PC-3 (cell line): ENCODE data around the gene DEFB128. TPM values are rescaled to one million over a fixed set of nuclear protein-coding genes. Genes with fewer than 3 reads are reported as not detected.

Source experiments
- ATAC-seq: fragments of 200-7000 bp; cut with Tn5 transposase; 2 replicates; pipeline ENCODE4 v1.9.1; 2020; ENCODE audit warnings: mild to moderate bottlenecking, moderate library complexity
- Bru-seq: library from RNA; stranded (reverse); fragments of 400-500 nt; gene quantifications from one replicate; lab custom pipeline; 2021; lab: Mats Ljungman, UMichigan
- BruChase-seq, 2 experiments: library from RNA; stranded (reverse); fragments of 400-500 nt; gene quantifications; one replicate each; lab custom pipeline; 2021; lab: Mats Ljungman, UMichigan
- BruUV-seq: library from RNA; stranded (reverse); fragments of 400-500 nt; replicated peaks from 2 replicates; lab custom pipeline; 2021; lab: Mats Ljungman, UMichigan
- CTCF ChIA-PET: fragments of 300-600 bp; sonication (Branson Sonifier 250); formaldehyde crosslinking; loops from one replicate; lab custom pipeline; 2022; ENCODE audit warnings: antibody characterized with exemption; lab: Charles Lee
- POLR2A ChIA-PET: fragments of 300-600 bp; sonication (Branson Sonifier 250); formaldehyde crosslinking; loops from one replicate; lab custom pipeline; 2022; ENCODE audit warnings: antibody characterized with exemption; ENCODE audit not compliant: unreplicated experiment; lab: Charles Lee
- DNase-seq: peaks from one replicate; pipeline ENCODE4 v3.0.0-alpha.2; 2015
- H2AFZ ChIP-seq: fragments of 300-600 bp; sonication (generic); 2 replicates; pipeline ENCODE4 v1.6.0; 2016; ENCODE audit warnings: antibody characterized with exemption, low read length
- H3F3A ChIP-seq: fragments of 300-600 bp; sonication (generic); one replicate; pipeline ENCODE4 v1.6.0; 2017; ENCODE audit warnings: antibody characterized with exemption, low read length, control low read depth, mild to moderate bottlenecking; ENCODE audit not compliant: unreplicated experiment
- H3K27ac ChIP-seq: fragments of 300-600 bp; sonication (generic); 2 replicates; pipeline ENCODE4 v1.5.1; 2016; ENCODE audit warnings: mild to moderate bottlenecking, low read length
- H3K27me3 ChIP-seq: fragments of 300-600 bp; sonication (generic); 2 replicates; pipeline ENCODE4 v1.6.1; 2016; ENCODE audit warnings: low read length, mixed read lengths
- H3K36me3 ChIP-seq: fragments of 300-600 bp; sonication (generic); 2 replicates; pipeline ENCODE4 v1.6.1; 2016; ENCODE audit warnings: low read depth, mixed run types, low read length, mixed read lengths
- H3K4me1 ChIP-seq: fragments of 300-600 bp; sonication (generic); 2 replicates; pipeline ENCODE4 v1.5.1; 2016; ENCODE audit warnings: low read length; ENCODE audit not compliant: insufficient read depth
- H3K4me2 ChIP-seq: fragments of 300-600 bp; sonication (generic); 2 replicates; pipeline ENCODE4 v1.6.0; 2016; ENCODE audit warnings: low read length
- H3K4me3 ChIP-seq: fragments of 300-600 bp; sonication (generic); 2 replicates; pipeline ENCODE4 v1.5.1; 2016; ENCODE audit warnings: mild to moderate bottlenecking, low read length, mixed read lengths
- H3K79me2 ChIP-seq: fragments of 300-600 bp; sonication (generic); 2 replicates; pipeline ENCODE4 v1.6.1; 2017; ENCODE audit warnings: low read length, mixed read lengths
- H3K9ac ChIP-seq: fragments of 300-600 bp; sonication (generic); 2 replicates; pipeline ENCODE4 v1.6.0; 2016; ENCODE audit warnings: mild to moderate bottlenecking, low read length
- H3K9me2 ChIP-seq: fragments of 300-600 bp; sonication (generic); replicated peaks from 2 replicates; pipeline ENCODE4 v1.6.1; 2016; ENCODE audit warnings: mixed run types, low read length, mixed read lengths
- H3K9me3 ChIP-seq: fragments of 300-600 bp; sonication (generic); 2 replicates; pipeline ENCODE4 v1.6.1; 2016; ENCODE audit warnings: low read length, mixed read lengths
- H4K20me1 ChIP-seq: fragments of 300-600 bp; sonication (generic); 2 replicates; pipeline ENCODE4 v1.6.1; 2016; ENCODE audit warnings: low read length, mixed read lengths
- EZH2 ChIP-seq: fragments of 300-600 bp; sonication (generic); IDR thresholded peaks from one replicate; pipeline ENCODE4 v1.6.1; 2017; ENCODE audit warnings: antibody characterized with exemption, mild to moderate bottlenecking, low read length; ENCODE audit not compliant: unreplicated experiment
- EZH2phosphoT487 ChIP-seq: fragments of 300-600 bp; sonication (generic); IDR thresholded peaks from 2 replicates; pipeline ENCODE4 v1.6.1; 2018; ENCODE audit warnings: mild to moderate bottlenecking, antibody characterized with exemption, low read length, borderline replicate concordance
- intact Hi-C: fragments of 100-400 bp; cut with micrococcal nuclease; formaldehyde crosslinking; loops from 2 replicates; pipeline ENCODE4 v1.9.0; 2023
- long read RNA-seq: library from polyadenylated mRNA; unstranded; transcript quantifications from one replicate; pipeline ENCODE4 v2.0.0, GENCODE V29; 2021; ENCODE audit not compliant: unreplicated experiment
- total RNA-seq: library from RNA; depleted of rRNA; stranded (reverse); fragments of >200 nt; gene quantifications from 2 replicates; pipeline ENCODE4 v1.2.3, GENCODE V29; 2014; rRNA removed
- TF ChIP-seq, protein P1 (sequence below): fragments of 300-600 bp; sonication (generic); conservative IDR thresholded peaks from 2 replicates; pipeline ENCODE4 v1.5.1; 2017; ENCODE audit warnings: antibody characterized with exemption, low read depth, mild to moderate bottlenecking, low read length

Gene DEFB128
- total RNA-seq, result not detected in 2 replicates
- not detected for Bru-seq, nascent RNA
- BruChase-seq, experiment 1, labeled RNA remaining after a 6-hour chase, result not detected
- not detected for BruChase-seq, experiment 2, labeled RNA remaining after a 2-hour chase
- long read RNA-seq, result 0 reads

DNA sequence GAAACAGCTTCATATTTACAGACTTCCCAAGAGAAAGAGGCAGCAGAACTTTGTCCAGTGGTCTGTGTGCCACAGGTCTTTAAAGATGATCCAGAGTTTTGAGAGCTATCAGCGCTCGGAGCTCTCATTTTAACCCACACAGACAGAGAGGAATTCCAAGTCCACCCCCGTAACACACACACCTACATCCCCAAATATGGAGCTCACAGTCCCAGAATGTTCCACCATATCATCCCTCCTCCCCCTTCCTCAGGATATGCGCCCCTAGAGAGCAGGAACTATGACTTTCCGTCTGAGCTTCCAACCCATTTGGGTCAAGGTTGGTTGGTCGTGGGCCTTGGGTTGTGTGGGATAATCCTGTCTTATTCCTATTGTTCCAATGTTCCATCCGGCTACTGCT lies at the start of gene DEFB128:
DEFB128 (minus strand) TSS at position 101 of the 400 bp plus-strand sequence; CDS start at position 13, 88 bp downstream.
- Histone ChIP-seq H3K36me3 (no peaks in the 10 kb centered on the region), H3K9me2 (no peaks in the 10 kb centered on the region), H3K4me1 (no peaks in the 10 kb centered on the region), H3K79me2 (no peaks in the 10 kb centered on the region), H3K27ac (no peak within 1 kb of the TSS), H3K4me3 (no peak within 1 kb of the TSS), H3K4me2 (no peak within 1 kb of the TSS), H3K9me3 (peaks cover 6% of the 10 kb centered on the region; the same call in 1 of the 2 replicates), H3K9ac (no peak within 1 kb of the TSS), H3K27me3 (peaks cover 69% of the 10 kb centered on the region), H4K20me1 (no peaks in the 10 kb centered on the region), H3F3A (no peaks in the 10 kb centered on the region), H2AFZ (no peak within 1 kb of the TSS)
- CTCF ChIA-PET, result no interaction called here
- ATAC-seq (no peak), DNase-seq (no peak)
- no TSS peak for BruUV-seq
- intact Hi-C loops, result no loop called here
- POLR2A ChIA-PET, result no interaction called here
- no peak for TF ChIP-seq EZH2
- TF ChIP-seq EZH2phosphoT487, result no peak

DNA sequence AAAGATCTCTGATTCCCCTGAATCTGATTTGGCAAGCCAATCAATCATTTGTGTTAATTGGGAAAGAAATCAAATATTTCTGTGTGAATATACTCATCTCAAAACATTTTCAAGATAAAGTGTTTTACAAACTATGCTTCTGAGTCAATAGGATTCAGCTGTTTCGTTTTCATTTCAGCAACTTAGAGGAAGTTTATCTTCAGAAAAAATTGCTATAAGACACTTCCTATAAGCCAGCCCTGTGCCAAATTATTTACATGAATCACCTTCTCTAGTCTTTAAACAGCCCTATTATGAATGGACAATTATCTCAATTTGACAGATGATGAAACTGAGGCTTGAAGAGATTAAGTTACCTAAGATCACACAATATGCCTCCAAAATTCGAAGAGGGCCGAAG lies 48.4 kb upstream of the DEFB128 start:
- ATAC-seq (no peak), DNase-seq (no peak)
- H3K27ac ChIP-seq, result no peak overlapping the region
- BruUV-seq, result no TSS peak
- no peaks in the 10 kb centered on the region for H3F3A ChIP-seq
- ChIA-PET POLR2A (interaction anchor here (0.7 kb wide), 1 partner anchor 13 kb away, joined by 3 read pairs; no protein-coding TSS in a partner anchor), CTCF (no interaction called here)
- peaks cover 28% of the 10 kb centered on the region for H3K27me3 ChIP-seq
- no peaks in the 10 kb centered on the region for H3K36me3 ChIP-seq
- H2AFZ ChIP-seq, result no peak overlapping the region
- no peaks in the 10 kb centered on the region for H3K79me2 ChIP-seq
- no peak overlapping the region for H3K4me3 ChIP-seq
- no peak overlapping the region for H3K4me2 ChIP-seq
- TF ChIP-seq, protein P1, sequence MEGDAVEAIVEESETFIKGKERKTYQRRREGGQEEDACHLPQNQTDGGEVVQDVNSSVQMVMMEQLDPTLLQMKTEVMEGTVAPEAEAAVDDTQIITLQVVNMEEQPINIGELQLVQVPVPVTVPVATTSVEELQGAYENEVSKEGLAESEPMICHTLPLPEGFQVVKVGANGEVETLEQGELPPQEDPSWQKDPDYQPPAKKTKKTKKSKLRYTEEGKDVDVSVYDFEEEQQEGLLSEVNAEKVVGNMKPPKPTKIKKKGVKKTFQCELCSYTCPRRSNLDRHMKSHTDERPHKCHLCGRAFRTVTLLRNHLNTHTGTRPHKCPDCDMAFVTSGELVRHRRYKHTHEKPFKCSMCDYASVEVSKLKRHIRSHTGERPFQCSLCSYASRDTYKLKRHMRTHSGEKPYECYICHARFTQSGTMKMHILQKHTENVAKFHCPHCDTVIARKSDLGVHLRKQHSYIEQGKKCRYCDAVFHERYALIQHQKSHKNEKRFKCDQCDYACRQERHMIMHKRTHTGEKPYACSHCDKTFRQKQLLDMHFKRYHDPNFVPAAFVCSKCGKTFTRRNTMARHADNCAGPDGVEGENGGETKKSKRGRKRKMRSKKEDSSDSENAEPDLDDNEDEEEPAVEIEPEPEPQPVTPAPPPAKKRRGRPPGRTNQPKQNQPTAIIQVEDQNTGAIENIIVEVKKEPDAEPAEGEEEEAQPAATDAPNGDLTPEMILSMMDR, result no peak
- TF ChIP-seq EZH2 (no peak), EZH2phosphoT487 (no peak)
- intact Hi-C loops, result loop anchor here (2.0 to 5.0 kb wide), 2 partner anchors 29 to 89 kb away; partner anchors contain the start of gene SOX12
- no peak overlapping the region for H3K9ac ChIP-seq
- H4K20me1 ChIP-seq, result no peaks in the 10 kb centered on the region
- no peaks in the 10 kb centered on the region for H3K4me1 ChIP-seq
- no peaks in the 10 kb centered on the region for H3K9me2 ChIP-seq
- no peaks in the 10 kb centered on the region for H3K9me3 ChIP-seq

DNA sequence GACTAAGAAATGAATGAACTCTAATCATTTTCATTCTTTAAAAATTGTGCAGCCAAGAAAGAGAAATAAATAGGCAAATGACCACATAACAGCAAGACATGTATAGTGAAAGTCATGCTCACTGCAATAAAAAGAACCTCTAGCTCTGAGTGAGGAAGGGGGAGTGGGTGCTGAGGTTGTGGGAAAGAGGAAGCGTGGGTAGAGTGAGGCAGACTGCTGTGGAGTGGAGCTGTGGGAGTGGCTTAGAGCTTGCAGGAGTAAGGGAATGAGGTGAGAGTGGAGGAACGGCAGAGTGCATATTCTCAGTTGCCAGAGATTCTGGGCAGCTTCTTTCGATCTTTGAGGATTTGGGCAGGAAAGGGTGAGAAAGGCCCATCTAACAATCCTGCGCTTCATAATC lies 48.0 kb upstream of the DEFB128 start:
- no peaks in the 10 kb centered on the region for H4K20me1 ChIP-seq
- CTCF ChIA-PET, result no interaction called here
- H3K79me2 ChIP-seq, result no peaks in the 10 kb centered on the region
- no peaks in the 10 kb centered on the region for H3K36me3 ChIP-seq
- H3K4me2 ChIP-seq, result no peak overlapping the region
- ATAC-seq (no peak), DNase-seq (no peak)
- no peaks in the 10 kb centered on the region for H3K9me3 ChIP-seq
- H3F3A ChIP-seq, result no peaks in the 10 kb centered on the region
- H2AFZ ChIP-seq, result no peak overlapping the region
- H3K9me2 ChIP-seq, result no peaks in the 10 kb centered on the region
- no peak overlapping the region for H3K9ac ChIP-seq
- no TSS peak for BruUV-seq
- H3K4me1 ChIP-seq, result no peaks in the 10 kb centered on the region
- POLR2A ChIA-PET, result interaction anchor here (0.7 kb wide), 1 partner anchor 13 kb away, joined by 3 read pairs; no protein-coding TSS in a partner anchor
- TF ChIP-seq EZH2phosphoT487 (no peak), EZH2 (no peak)
- TF ChIP-seq, protein P1, result no peak
- no peak overlapping the region for H3K4me3 ChIP-seq
- intact Hi-C loops, result loop anchor here (2.0 to 5.0 kb wide), 2 partner anchors 29 to 90 kb away; partner anchors contain the start of gene SOX12
- peaks cover 28% of the 10 kb centered on the region for H3K27me3 ChIP-seq
- no peak overlapping the region for H3K27ac ChIP-seq
